IMR-90 (cell line): ENCODE measurements around the gene PROSER2. TPM values are rescaled to one million over a fixed set of nuclear protein-coding genes. Genes with fewer than 3 reads are reported as not detected.

Experiments
- ATAC-seq: fragments of 200-7000 bp; cut with Tn5 transposase; 2 replicates; pipeline ENCODE4 v1.9.1; 2020; ENCODE audit warnings: low read depth, mild to moderate bottlenecking, moderate library complexity
- BruUV-seq: library from RNA; stranded (reverse); fragments of 400-500 nt; replicated peaks from 2 replicates; lab custom pipeline; 2021; lab: Mats Ljungman, UMichigan
- CTCF ChIA-PET: fragments of 300-600 bp; formaldehyde crosslinking; extraction: SDS; loops from one replicate; lab custom pipeline; 2021; ENCODE audit warnings: antibody characterized with exemption; lab: Yijun Ruan, JAX
- POLR2A ChIA-PET: fragments of 300-600 bp; sonication (Branson Sonifier 250); formaldehyde crosslinking; loops from one replicate; lab custom pipeline; 2022; ENCODE audit warnings: antibody characterized with exemption; ENCODE audit not compliant: unreplicated experiment; lab: Charles Lee
- DNase-seq: peaks from one replicate; pipeline ENCODE4 v3.0.0; 2013
- H2AFZ ChIP-seq: replicated peaks from 2 replicates; pipeline ENCODE3; 2013; ENCODE audit warnings: low read length, mild to moderate bottlenecking; ENCODE audit not compliant: poor library complexity
- H2AK5ac ChIP-seq: 2 replicates; pipeline ENCODE4 v1.6.1; 2013; ENCODE audit warnings: low read depth, low read length, inconsistent platforms
- H2AK9ac ChIP-seq: replicated peaks from 2 replicates; pipeline ENCODE3; 2013; ENCODE audit warnings: mild to moderate bottlenecking, low read depth, low read length, moderate library complexity; ENCODE audit not compliant: poor library complexity
- H2BK120ac ChIP-seq: 2 replicates; pipeline ENCODE4 v1.6.1; 2013; ENCODE audit warnings: low read depth, low read length, inconsistent platforms
- H2BK15ac ChIP-seq: 3 replicates; pipeline ENCODE4 v1.6.1; 2013; ENCODE audit warnings: low read depth, low read length, inconsistent platforms
- H2BK20ac ChIP-seq: 2 replicates; pipeline ENCODE4 v1.6.1; 2013; ENCODE audit warnings: low read depth, mild to moderate bottlenecking, inconsistent platforms, low read length, moderate library complexity
- H2BK5ac ChIP-seq: 2 replicates; pipeline ENCODE4 v1.6.1; 2013; ENCODE audit warnings: mild to moderate bottlenecking, low read depth, low read length, inconsistent platforms; ENCODE audit not compliant: poor library complexity, severe bottlenecking
- H3K14ac ChIP-seq: replicated peaks from 2 replicates; pipeline ENCODE4 v1.6.1; 2013; ENCODE audit warnings: low read depth, low read length, inconsistent platforms
- H3K18ac ChIP-seq: 2 replicates; pipeline ENCODE4 v1.6.1; 2013; ENCODE audit warnings: low read depth, low read length, control low read depth
- H3K23ac ChIP-seq: 2 replicates; pipeline ENCODE4 v1.6.1; 2013; ENCODE audit warnings: low read depth, low read length, inconsistent platforms
- H3K27ac ChIP-seq: 2 replicates; pipeline ENCODE4 v1.5.1; 2013; ENCODE audit warnings: mild to moderate bottlenecking, control low read depth, low read length; ENCODE audit not compliant: insufficient read depth
- H3K27me3 ChIP-seq: 2 replicates; pipeline ENCODE4 v1.6.1; 2013; ENCODE audit warnings: low read length; ENCODE audit not compliant: control insufficient read depth, insufficient read depth
- H3K36me3 ChIP-seq: 2 replicates; pipeline ENCODE4 v1.6.1; 2013; ENCODE audit warnings: low read length, mixed read lengths; ENCODE audit not compliant: control insufficient read depth, insufficient read depth
- H3K4ac ChIP-seq: 2 replicates; pipeline ENCODE4 v1.6.1; 2013; ENCODE audit warnings: low read depth, low read length, inconsistent platforms
- H3K4me1 ChIP-seq: 2 replicates; pipeline ENCODE4 v1.6.1; 2013; ENCODE audit warnings: low read length, mixed read lengths; ENCODE audit not compliant: control insufficient read depth, insufficient read depth
- H3K4me2 ChIP-seq: 2 replicates; pipeline ENCODE4 v1.6.1; 2013; ENCODE audit warnings: low read depth, mild to moderate bottlenecking, control low read depth, low read length, moderate library complexity
- H3K4me3 ChIP-seq: 2 replicates; pipeline ENCODE4 v1.5.1; 2013; ENCODE audit warnings: low read depth, mild to moderate bottlenecking, control low read depth, low read length, moderate library complexity; ENCODE audit not compliant: insufficient read depth
- H3K56ac ChIP-seq: 2 replicates; pipeline ENCODE4 v1.6.1; 2013; ENCODE audit warnings: low read length, inconsistent platforms; ENCODE audit not compliant: insufficient read depth; ENCODE audit errors: extremely low read depth
- H3K79me1 ChIP-seq, 2 experiments: 2 replicates each; pipeline ENCODE4 v1.6.1; 2013; ENCODE audit warnings: low read length in 2 of 2, inconsistent platforms in 1 of 2, low read depth in 1 of 2
- H3K9ac ChIP-seq: 2 replicates; pipeline ENCODE4 v1.6.1; 2013; ENCODE audit warnings: low read depth, low read length, control low read depth
- H3K9me1 ChIP-seq: 2 replicates; pipeline ENCODE4 v1.6.1; 2013; ENCODE audit warnings: low read length, inconsistent platforms; ENCODE audit not compliant: insufficient read depth
- H3K9me3 ChIP-seq: 2 replicates; pipeline ENCODE4 v1.6.1; 2013; ENCODE audit warnings: low read length; ENCODE audit not compliant: control insufficient read depth, insufficient read depth
- H4K20me1 ChIP-seq: 2 replicates; pipeline ENCODE4 v1.6.1; 2013; ENCODE audit warnings: low read length, inconsistent platforms; ENCODE audit not compliant: insufficient read depth
- H4K5ac ChIP-seq: 2 replicates; pipeline ENCODE4 v1.6.1; 2013; ENCODE audit warnings: mild to moderate bottlenecking, low read depth, low read length, control low read depth
- H4K8ac ChIP-seq, 2 experiments: 2 replicates each; pipeline ENCODE4 v1.6.1; 2013; ENCODE audit warnings: low read depth in 2 of 2, low read length in 2 of 2, control low read depth in 1 of 2, inconsistent platforms in 1 of 2
- H4K91ac ChIP-seq: 2 replicates; pipeline ENCODE4 v1.6.1; 2013; ENCODE audit warnings: low read depth, low read length, inconsistent platforms; ENCODE audit not compliant: insufficient read depth
- BHLHE40 ChIP-seq: fragments of 150-350 bp; IDR thresholded peaks from 2 replicates; pipeline ENCODE4 v1.6.1; 2016; ENCODE audit warnings: mild to moderate bottlenecking, low read depth, low read length
- CEBPB ChIP-seq: IDR thresholded peaks from 2 replicates; pipeline ENCODE4 v1.6.1; 2012; ENCODE audit warnings: low read depth, low read length, improper control_type of control experiment
- CHD1 ChIP-seq: IDR thresholded peaks from 2 replicates; pipeline ENCODE4 v1.6.1; 2012; ENCODE audit warnings: low read depth, low read length, improper control_type of control experiment
- CTCF ChIP-seq: conservative IDR thresholded peaks from 2 replicates; pipeline ENCODE4 v1.5.1; 2012; ENCODE audit warnings: mild to moderate bottlenecking, low read depth, low read length, improper control_type of control experiment
- ELK1 ChIP-seq: fragments of 150-350 bp; IDR thresholded peaks from 2 replicates; pipeline ENCODE4 v1.6.1; 2016; ENCODE audit warnings: low read depth, mild to moderate bottlenecking, low read length, moderate library complexity, borderline replicate concordance
- FOS ChIP-seq: fragments of 150-350 bp; IDR thresholded peaks from 2 replicates; pipeline ENCODE4 v1.6.1; 2016; ENCODE audit warnings: low read depth, low read length
- MAFK ChIP-seq: IDR thresholded peaks from 2 replicates; pipeline ENCODE4 v1.6.1; 2012; ENCODE audit warnings: low read depth, low read length, improper control_type of control experiment
- MAZ ChIP-seq: IDR thresholded peaks from 2 replicates; pipeline ENCODE4 v1.6.1; 2012; ENCODE audit warnings: low read depth, mild to moderate bottlenecking, low read length, improper control_type of control experiment, moderate library complexity, borderline replicate concordance
- MXI1 ChIP-seq: IDR thresholded peaks from 2 replicates; pipeline ENCODE4 v1.6.1; 2012; ENCODE audit warnings: low read depth, mild to moderate bottlenecking, low read length, moderate library complexity, borderline replicate concordance
- NFE2L2 ChIP-seq: fragments of 150-350 bp; IDR thresholded peaks from 2 replicates; pipeline ENCODE4 v1.6.1; 2016; ENCODE audit warnings: low read depth, mild to moderate bottlenecking, low read length
- POLR2A ChIP-seq: IDR thresholded peaks from 2 replicates; pipeline ENCODE4 v1.6.1; 2012; ENCODE audit warnings: mild to moderate bottlenecking, low read depth, low read length
- RAD21 ChIP-seq: IDR thresholded peaks from 2 replicates; pipeline ENCODE4 v1.6.1; 2012; ENCODE audit warnings: low read length, improper control_type of control experiment
- RCOR1 ChIP-seq: IDR thresholded peaks from 2 replicates; pipeline ENCODE4 v1.6.1; 2012; ENCODE audit warnings: mild to moderate bottlenecking, low read length, improper control_type of control experiment; ENCODE audit not compliant: insufficient replicate concordance
- RFX5 ChIP-seq: IDR thresholded peaks from 2 replicates; pipeline ENCODE4 v1.8.0; 2012; ENCODE audit warnings: low read depth, mild to moderate bottlenecking, low read length, moderate library complexity
- SMC3 ChIP-seq: fragments of 150-350 bp; IDR thresholded peaks from 2 replicates; pipeline ENCODE4 v1.6.1; 2016; ENCODE audit warnings: low read depth, mild to moderate bottlenecking, antibody characterized with exemption, low read length, moderate library complexity
- WGBS, 2 experiments: methylation state at CpG; one replicate each; pipeline versions ENCODE4 v1.1.5 to v1.1.7; 2013; ENCODE audit warnings: missing lambda C conversion rate in 2 of 2; ENCODE audit not compliant: insufficient read length in 1 of 2; ENCODE audit errors: extremely low coverage in 2 of 2; 5-methylcytosine and 5-hydroxymethylcytosine counted together
- dilution Hi-C: fragments of 300-500 bp; cut with HindIII; formaldehyde crosslinking; loops from one replicate; pipeline ENCODE4 v1.14.3; 2018; ENCODE audit warnings: low sequenced_read_pairs; ENCODE audit not compliant: unreplicated experiment
- in situ Hi-C: fragments of 300-500 bp; cut with MboI; formaldehyde crosslinking; loops from 3 replicates; pipeline ENCODE4 v1.14.3; 2019; ENCODE audit warnings: low sequenced_read_pairs, inconsistent platforms, mixed read lengths
- intact Hi-C: fragments of 100-400 bp; cut with micrococcal nuclease; formaldehyde crosslinking; loops from 2 replicates; pipeline ENCODE4 v1.10.0; 2022
- polyA plus RNA-seq, 3 experiments: library from polyadenylated mRNA; depleted of rRNA; stranded (reverse); fragments of >200 nt; gene quantifications; 2 replicates each; pipeline ENCODE4 v1.2.3, GENCODE V29; 2012; ENCODE audit warnings: low replicate concordance in 1 of 3
- total RNA-seq: library from RNA; depleted of rRNA; stranded (reverse); fragments of >200 nt; gene quantifications from 2 replicates; pipeline ENCODE4 v1.2.3, GENCODE V29; 2012
- TF ChIP-seq, protein P1 (sequence below): fragments of 150-350 bp; IDR thresholded peaks from 2 replicates; pipeline ENCODE4 v1.6.1; 2017; ENCODE audit warnings: mild to moderate bottlenecking, antibody characterized with exemption, low read length, low read depth

The PROSER2 gene
- total and polyA plus RNA-seq, 2 of the 4 experiments (the other 2 are of a cell fraction), result 1.4 to 2.0 TPM

DNA sequence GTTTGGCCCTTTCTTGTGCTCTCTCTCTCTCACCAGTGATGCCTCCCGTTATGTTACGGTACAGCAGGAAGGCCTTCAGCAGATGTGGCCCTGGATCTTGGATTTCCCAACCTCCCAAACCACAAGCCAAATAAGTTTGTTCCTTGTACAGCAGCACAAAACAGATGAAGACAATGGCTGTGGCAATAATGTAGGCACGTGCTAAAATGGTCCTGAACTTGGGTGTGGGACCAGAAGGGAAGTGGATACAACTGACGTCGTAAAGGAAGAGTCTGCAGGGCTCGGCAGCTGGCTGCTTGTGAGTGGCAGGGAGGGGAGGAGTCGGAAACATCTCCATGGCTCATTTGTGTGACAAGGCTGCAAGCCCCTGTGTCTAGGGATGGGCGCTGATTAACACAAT lies 26.8 kb downstream of the PROSER2 start:
- no peak overlapping the region for H2BK5ac ChIP-seq
- BruUV-seq, result no TSS peak
- ATAC-seq, result no peak
- H3K9me3 ChIP-seq, result no peaks in the 10 kb centered on the region
- TF ChIP-seq CEBPB (no peak), ELK1 (no peak), MXI1 (no peak), FOS (no peak), RAD21 (no peak), MAFK (no peak), CHD1 (no peak), POLR2A (no peak), NFE2L2 (no peak), RCOR1 (no peak), RFX5 (no peak), CTCF (no peak), MAZ (no peak), BHLHE40 (no peak), SMC3 (no peak)
- TF ChIP-seq, protein P1, sequence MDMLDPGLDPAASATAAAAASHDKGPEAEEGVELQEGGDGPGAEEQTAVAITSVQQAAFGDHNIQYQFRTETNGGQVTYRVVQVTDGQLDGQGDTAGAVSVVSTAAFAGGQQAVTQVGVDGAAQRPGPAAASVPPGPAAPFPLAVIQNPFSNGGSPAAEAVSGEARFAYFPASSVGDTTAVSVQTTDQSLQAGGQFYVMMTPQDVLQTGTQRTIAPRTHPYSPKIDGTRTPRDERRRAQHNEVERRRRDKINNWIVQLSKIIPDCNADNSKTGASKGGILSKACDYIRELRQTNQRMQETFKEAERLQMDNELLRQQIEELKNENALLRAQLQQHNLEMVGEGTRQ, result no peak
- in situ Hi-C loops, result no loop called here
- no peak overlapping the region for H4K91ac ChIP-seq
- H3K4ac ChIP-seq, result no peak overlapping the region
- no peak overlapping the region for H3K4me2 ChIP-seq
- no peak overlapping the region for H3K4me3 ChIP-seq
- H3K14ac ChIP-seq, result no peak overlapping the region
- ChIA-PET CTCF (no interaction called here), POLR2A (no interaction called here)
- WGBS, 2 experiments, result 86% methylated on average over 1 of the region's 8 CpGs; no CpG with 5 or more reads in 1 of the 2 experiments
- H2AK5ac ChIP-seq, result no peak overlapping the region
- no peak overlapping the region for H2AK9ac ChIP-seq
- H2BK120ac ChIP-seq, result no peak overlapping the region
- H3K27me3 ChIP-seq, result no peaks in the 10 kb centered on the region
- H3K9me1 ChIP-seq, result 0 out of 2 replicates have a peak, but pooled peaks cover 4% of the 10 kb centered on the region
- H2AFZ ChIP-seq, result no peak overlapping the region
- peaks cover 0 to 5% of the 10 kb centered on the region in 2 experiments; a peak in 2 of 4 replicates for H3K79me1 ChIP-seq
- no peaks in the 10 kb centered on the region; the same call in none of the 2 replicates for H3K36me3 ChIP-seq
- H4K20me1 ChIP-seq, result no peaks in the 10 kb centered on the region
- no peaks in the 10 kb centered on the region for H3K4me1 ChIP-seq
- intact Hi-C loops, result no loop called here
- no peak overlapping the region for H3K56ac ChIP-seq
- no peak overlapping the region for H3K27ac ChIP-seq
- DNase-seq, result no peak
- no peak overlapping the region for H2BK15ac ChIP-seq
- no peak overlapping the region for H3K23ac ChIP-seq
- H3K9ac ChIP-seq, result no peak overlapping the region
- no peak overlapping the region for H4K5ac ChIP-seq
- no peak overlapping the region for H3K18ac ChIP-seq
- no peak overlapping the region for H4K8ac ChIP-seq
- dilution Hi-C loops, result no loop called here
- H2BK20ac ChIP-seq, result no peak overlapping the region
